ENCODE data around the gene GLI1.

GLI1 gene

GRCh38 chr12:57521525-57522010 lies 62.0 kb downstream of the GLI1 start:
- DNase-seq, result peak; percentile 74

Data from activated CD8-positive, alpha-beta memory T cell treated with anti-CD3 and anti-CD28 coated beads, Interleukin-2, amount 50 U/mL, for 48 hours (primary cell).